Thoracic aorta (tissue), 2 donors: ENCODE measurements around the gene CARD18. TPM values are rescaled to one million over a fixed set of nuclear protein-coding genes. Genes with fewer than 3 reads are reported as not detected.
"Not testable (repeated sequence)": the region's sequence is repeated elsewhere in the genome, so short reads cannot be mapped to it uniquely, and the experiment has no call there.

ENCODE experiments used
- ATAC-seq: fragments of 150-250 bp; one replicate; pipeline ENCODE4 v1.8.0; 2017; ENCODE audit warnings: low read depth; ENCODE audit not compliant: insufficient number of reproducible peaks, low FRiP score
- DNase-seq: peaks from one replicate; pipeline ENCODE4 v3.0.0-alpha.2; 2020; ENCODE audit warnings: low spot score
- H3K27ac ChIP-seq, 2 donors: fragments of 200-600 bp; sonication (generic); 1 replicate in 1 of 2; 2 replicates in 1 of 2; pipeline ENCODE4 v1.5.1; 2016; ENCODE audit warnings: mild to moderate bottlenecking in 2 of 2, moderate library complexity in 2 of 2
- H3K27me3 ChIP-seq: fragments of 200-600 bp; sonication (generic); replicated peaks from 2 replicates; pipeline ENCODE4 v1.6.0; 2016; ENCODE audit warnings: mild to moderate bottlenecking; ENCODE audit not compliant: insufficient read depth
- H3K36me3 ChIP-seq: fragments of 200-600 bp; sonication (generic); one replicate; pipeline ENCODE4 v1.5.1; 2016
- H3K4me1 ChIP-seq, 2 donors: fragments of 200-600 bp; sonication (generic); 1 replicate in 1 of 2; 2 replicates in 1 of 2; pipeline versions ENCODE4 v1.5.1 to v1.6.0; 2016; ENCODE audit warnings: low read depth in 2 of 2, mild to moderate bottlenecking in 1 of 2; ENCODE audit not compliant: control insufficient read depth in 1 of 2
- H3K4me3 ChIP-seq: fragments of 200-600 bp; sonication (generic); 2 replicates; pipeline ENCODE4 v1.5.1; 2016; ENCODE audit warnings: mild to moderate bottlenecking
- H3K9me3 ChIP-seq: fragments of 200-600 bp; sonication (generic); 2 replicates; pipeline ENCODE4 v1.5.1; 2016
- total RNA-seq, 2 donors: library from RNA; depleted of rRNA; stranded (reverse); fragments of >200 nt; gene quantifications; one replicate each; pipeline versions ENCODE4 v1.1.0 to v1.2.3, GENCODE V29; 2016
- TF ChIP-seq, protein P1 (sequence below): fragments of 200-600 bp; sonication (generic); IDR thresholded peaks from one replicate; pipeline ENCODE4 v1.5.1; 2019; ENCODE audit warnings: antibody characterized with exemption

CARD18 gene
- total RNA-seq, 2 donors from 2014 or later, result not detected

DNA sequence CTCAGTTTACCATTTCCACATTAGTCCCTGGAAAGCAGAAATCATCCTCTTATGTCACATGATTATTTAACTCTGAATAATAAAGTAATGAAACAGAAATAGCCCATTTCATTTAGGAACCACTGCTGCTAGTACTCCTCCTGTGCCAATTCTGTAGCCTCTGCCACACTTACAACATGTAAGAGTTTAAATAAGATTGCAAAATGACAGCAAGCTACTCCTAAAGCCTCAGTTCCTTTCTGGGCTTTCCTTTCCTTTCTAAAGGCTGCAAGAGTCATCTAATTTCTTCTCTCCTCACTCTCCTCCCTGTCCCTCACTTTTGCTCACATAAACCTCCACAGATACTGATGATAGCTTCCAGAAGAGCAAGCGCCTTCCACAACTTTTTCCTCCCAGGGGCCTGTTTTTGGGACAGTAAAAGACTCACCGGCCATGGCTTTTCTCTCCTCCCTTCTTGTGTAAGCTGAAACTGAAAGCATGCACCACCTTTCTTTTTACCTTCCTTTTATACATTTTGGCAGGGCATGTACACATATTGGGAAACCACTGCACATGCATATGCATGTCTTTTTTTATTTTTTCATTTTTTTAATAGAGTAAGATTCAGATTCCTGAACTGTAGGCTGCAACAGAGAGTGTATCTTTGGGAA, 38.5 kb downstream of the CARD18 start:
- ATAC-seq, result no peak
- Histone ChIP-seq H3K27ac (no peak overlapping the region), H3K9me3 (no peaks in the 10 kb centered on the region), H3K36me3 (no peaks in the 10 kb centered on the region), H3K27me3 (no peaks in the 10 kb centered on the region), H3K4me1 (peaks cover 0 to 1% of the 10 kb centered on the region in 2 donors), H3K4me3 (no peak overlapping the region)
- no peak for DNase-seq
- TF ChIP-seq, protein P1, sequence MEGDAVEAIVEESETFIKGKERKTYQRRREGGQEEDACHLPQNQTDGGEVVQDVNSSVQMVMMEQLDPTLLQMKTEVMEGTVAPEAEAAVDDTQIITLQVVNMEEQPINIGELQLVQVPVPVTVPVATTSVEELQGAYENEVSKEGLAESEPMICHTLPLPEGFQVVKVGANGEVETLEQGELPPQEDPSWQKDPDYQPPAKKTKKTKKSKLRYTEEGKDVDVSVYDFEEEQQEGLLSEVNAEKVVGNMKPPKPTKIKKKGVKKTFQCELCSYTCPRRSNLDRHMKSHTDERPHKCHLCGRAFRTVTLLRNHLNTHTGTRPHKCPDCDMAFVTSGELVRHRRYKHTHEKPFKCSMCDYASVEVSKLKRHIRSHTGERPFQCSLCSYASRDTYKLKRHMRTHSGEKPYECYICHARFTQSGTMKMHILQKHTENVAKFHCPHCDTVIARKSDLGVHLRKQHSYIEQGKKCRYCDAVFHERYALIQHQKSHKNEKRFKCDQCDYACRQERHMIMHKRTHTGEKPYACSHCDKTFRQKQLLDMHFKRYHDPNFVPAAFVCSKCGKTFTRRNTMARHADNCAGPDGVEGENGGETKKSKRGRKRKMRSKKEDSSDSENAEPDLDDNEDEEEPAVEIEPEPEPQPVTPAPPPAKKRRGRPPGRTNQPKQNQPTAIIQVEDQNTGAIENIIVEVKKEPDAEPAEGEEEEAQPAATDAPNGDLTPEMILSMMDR, result no peak

DNA sequence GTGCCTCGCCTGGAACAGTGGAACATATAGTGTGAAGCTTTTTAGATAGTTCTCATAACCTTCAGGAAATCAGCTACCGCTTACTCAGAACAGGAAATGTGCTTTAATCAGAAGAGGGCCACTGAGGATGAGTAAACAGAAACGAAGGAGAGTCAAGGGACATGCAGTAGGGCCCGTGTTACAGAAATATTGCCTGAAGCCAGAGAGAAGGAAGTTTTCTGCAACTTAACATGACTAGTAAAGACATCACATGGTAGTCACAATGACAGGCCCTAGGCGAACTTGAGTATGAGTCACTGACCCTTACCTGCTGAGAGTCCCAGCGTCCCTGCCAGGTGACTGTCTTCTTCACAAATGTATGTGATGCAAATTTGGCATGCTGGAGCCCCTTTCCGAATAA, 39.4 kb downstream of the CARD18 start:
- ATAC-seq (no peak), DNase-seq (no peak)
- Histone ChIP-seq H3K9me3 (no peaks in the 10 kb centered on the region), H3K4me1 (no peaks in the 10 kb centered on the region), H3K36me3 (no peaks in the 10 kb centered on the region), H3K27me3 (no peaks in the 10 kb centered on the region), H3K27ac (no peak overlapping the region), H3K4me3 (no peak overlapping the region)
- TF ChIP-seq, protein P1, result no peak

DNA sequence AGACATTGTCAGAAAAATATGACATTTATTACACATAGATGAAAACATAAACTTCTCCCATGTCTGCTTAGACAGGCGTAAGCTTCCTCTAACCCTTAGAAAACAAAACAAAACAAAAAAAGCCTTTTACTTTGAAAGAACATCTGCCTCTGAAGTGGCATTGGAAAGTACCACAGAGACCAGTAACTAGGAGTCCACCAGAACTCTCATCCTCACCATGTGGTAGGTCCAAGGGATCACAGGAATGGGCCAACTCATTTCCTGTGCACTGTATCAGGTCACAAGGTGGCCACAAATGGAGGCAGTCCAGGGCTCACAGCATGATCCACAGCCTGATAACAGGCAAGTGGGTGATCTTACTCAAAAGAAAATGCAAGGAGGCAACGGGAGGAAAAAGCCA, 40.0 kb downstream of the CARD18 start:
- not testable (repeated sequence) for H3K4me1 ChIP-seq, H3K27ac ChIP-seq

DNA sequence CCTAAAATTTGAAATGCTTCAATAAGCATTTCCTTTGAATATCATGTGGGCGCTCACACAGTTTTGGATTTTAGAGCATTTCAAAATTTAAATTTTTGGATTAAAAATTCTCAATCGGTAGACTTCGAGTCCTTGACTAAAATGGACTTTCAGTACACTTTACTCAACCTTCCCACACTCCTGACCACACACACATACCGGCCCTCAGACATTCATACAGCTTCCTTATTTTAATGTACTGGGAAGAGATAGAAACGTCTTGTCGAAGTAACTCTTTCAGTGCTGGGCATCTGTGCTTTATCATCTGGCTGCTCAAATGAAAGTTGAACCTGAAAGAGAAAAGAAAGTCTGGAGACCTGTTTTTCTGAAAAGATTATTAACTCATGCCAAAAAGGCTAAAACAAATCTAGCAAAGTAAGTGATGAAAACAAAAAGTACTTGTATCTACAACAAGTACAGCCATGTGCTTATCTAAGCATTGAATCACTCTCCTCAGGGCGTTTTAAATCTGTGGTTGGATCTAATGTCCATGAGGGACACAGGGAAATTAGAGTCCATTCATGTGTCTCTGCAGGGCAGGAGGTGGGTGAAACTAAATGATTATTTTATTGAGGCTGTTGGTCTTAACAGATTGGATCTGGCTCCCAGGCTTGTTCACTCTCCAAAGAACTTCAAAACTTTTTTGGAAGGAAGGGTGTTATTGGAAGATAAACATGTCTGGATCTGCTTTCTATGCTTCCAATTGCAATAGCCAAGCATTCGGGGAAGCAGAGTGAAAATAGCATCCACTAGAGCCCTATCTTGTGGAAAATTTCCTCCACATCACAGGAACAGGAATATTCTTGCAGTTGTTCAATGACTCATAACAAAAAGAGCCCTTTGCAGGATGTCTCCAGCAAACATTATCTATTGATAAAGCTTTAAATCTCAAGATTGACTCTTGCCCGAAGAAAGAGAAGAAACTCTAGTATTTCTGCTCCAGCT, 47.0 kb downstream of the CARD18 start:
- Histone ChIP-seq H3K36me3 (no peaks in the 10 kb centered on the region), H3K4me3 (no peak overlapping the region), H3K27ac (no peak overlapping the region), H3K27me3 (no peaks in the 10 kb centered on the region), H3K9me3 (no peaks in the 10 kb centered on the region), H3K4me1 (peaks cover 0 to 8% of the 10 kb centered on the region in 2 donors)
- ATAC-seq (no peak), DNase-seq (no peak)
- TF ChIP-seq, protein P1, result no peak

More for the DNA sequence above, 40.0 kb downstream of the CARD18 start:
- not testable (repeated sequence) for H3K27me3 ChIP-seq, ATAC-seq, DNase-seq, H3K4me3 ChIP-seq, H3K36me3 ChIP-seq, H3K9me3 ChIP-seq

Other genes starting within 250 kb of the CARD18 start
- gene CASP12, start 241.3 kb downstream of the CARD18 start, total RNA-seq, result 1 to 10 TPM; 4.7 to 7.8 TPM
- gene CASP4, start 171.2 kb downstream of the CARD18 start, total RNA-seq, result 100 to 1,000 TPM in 1 of 2 donors, 10 to 100 TPM in 1; 72.7 to 199 TPM
- gene CASP5, start 116.6 kb downstream of the CARD18 start, total RNA-seq, result 1 to 10 TPM in 1 of 2 donors, not detected in 1; 4.0 TPM
- gene CASP1, start 104.6 kb downstream of the CARD18 start, total RNA-seq, result 10 to 100 TPM in 1 of 2 donors, 1 to 10 TPM in 1; 9.1 to 10.1 TPM
- 10 to 100 TPM in 1 of 2 donors, under 1 TPM in 1; 0.81 to 13.5 TPM for gene CARD16, start 94.4 kb downstream of the CARD18 start, total RNA-seq